Neural cell (in vitro differentiated cells): ENCODE measurements around the gene CFAP99. TPM values are rescaled to one million over a fixed set of nuclear protein-coding genes. Genes with fewer than 3 reads are reported as not detected.

ENCODE experiments used
- H2AFZ ChIP-seq: fragments of 200-600, 300-800 bp; sonication (generic), shearing (Covaris generic); 2 replicates; pipeline ENCODE4 v1.6.0; 2014; ENCODE audit warnings: low read depth, mild to moderate bottlenecking, antibody characterized with exemption, low read length, moderate library complexity
- H3F3A ChIP-seq: fragments of 200-600 bp; shearing (Covaris generic); 2 replicates; pipeline ENCODE4 v1.6.1; 2016; ENCODE audit warnings: mild to moderate bottlenecking, moderate library complexity, mixed read lengths, antibody characterized with exemption, low read length; ENCODE audit not compliant: insufficient read depth, poor library complexity, severe bottlenecking
- H3K27ac ChIP-seq: fragments of 200-600, 300-800 bp; sonication (generic), shearing (Covaris generic); 2 replicates; pipeline ENCODE4 v1.5.1; 2014; ENCODE audit warnings: mild to moderate bottlenecking, low read length, moderate library complexity
- H3K27me3 ChIP-seq: fragments of 300-800, 200-600 bp; sonication (generic), shearing (Covaris generic); 2 replicates; pipeline ENCODE4 v1.6.0; 2014; ENCODE audit warnings: mild to moderate bottlenecking, low read depth, low read length, moderate library complexity; ENCODE audit not compliant: insufficient read depth
- H3K36me3 ChIP-seq: fragments of 300-800, 200-600 bp; sonication (generic), shearing (Covaris generic); 2 replicates; pipeline ENCODE4 v1.5.1; 2014; ENCODE audit warnings: mild to moderate bottlenecking, antibody characterized with exemption, low read length, moderate library complexity; ENCODE audit not compliant: insufficient read depth
- H3K4me2 ChIP-seq: fragments of 300-800, 200-600 bp; sonication (generic), shearing (Covaris generic); 2 replicates; pipeline ENCODE4 v1.6.0; 2014; ENCODE audit warnings: mild to moderate bottlenecking, low read length
- H3K4me3 ChIP-seq: fragments of 300-800, 200-600 bp; sonication (generic), shearing (Covaris generic); 2 replicates; pipeline ENCODE4 v1.5.1; 2014; ENCODE audit warnings: mild to moderate bottlenecking, low read length, moderate library complexity
- H3K79me2 ChIP-seq: fragments of 200-600 bp; shearing (Covaris generic); replicated peaks from 2 replicates; pipeline ENCODE4 v1.6.0; 2014; ENCODE audit warnings: mild to moderate bottlenecking, low read length, moderate library complexity; ENCODE audit not compliant: insufficient read depth
- H3K9ac ChIP-seq: fragments of 300-800, 200-600 bp; sonication (generic), shearing (Covaris generic); 2 replicates; pipeline ENCODE4 v1.6.1; 2016; ENCODE audit warnings: mild to moderate bottlenecking, low read length, mixed read lengths
- H3K9me2 ChIP-seq: fragments of 200-600 bp; shearing (Covaris generic); 2 replicates; pipeline ENCODE4 v1.6.1; 2016; ENCODE audit warnings: mild to moderate bottlenecking, low read length, mixed read lengths; ENCODE audit not compliant: insufficient read depth
- H3K9me3 ChIP-seq: fragments of 200-600, 300-800 bp; sonication (generic), shearing (Covaris generic); 2 replicates; pipeline ENCODE4 v1.6.1; 2016; ENCODE audit warnings: mild to moderate bottlenecking, mixed run types, low read length, moderate library complexity, mixed read lengths
- H4K20me1 ChIP-seq: fragments of 200-600 bp; shearing (Covaris generic); 2 replicates; pipeline ENCODE4 v1.6.1; 2016; ENCODE audit warnings: mild to moderate bottlenecking, mixed run types; ENCODE audit not compliant: insufficient read depth
- CTCF ChIP-seq: fragments of 450-650 bp; IDR thresholded peaks from 2 replicates; pipeline ENCODE4 v1.5.1; 2014; ENCODE audit warnings: antibody characterized with exemption, mild to moderate bottlenecking, moderate library complexity; ENCODE audit not compliant: poor library complexity, severe bottlenecking
- EP300 ChIP-seq: fragments of 450-650 bp; conservative IDR thresholded peaks from 2 replicates; pipeline ENCODE4 v1.6.1; 2014; ENCODE audit warnings: antibody characterized with exemption, mild to moderate bottlenecking, moderate library complexity; ENCODE audit not compliant: poor library complexity, severe bottlenecking
- EZH2 ChIP-seq: fragments of 200-600, 300-800 bp; shearing (Covaris generic), sonication (generic); IDR thresholded peaks from 2 replicates; pipeline ENCODE4 v1.6.1; 2014; ENCODE audit warnings: antibody characterized with exemption, low read length, borderline replicate concordance, mild to moderate bottlenecking; ENCODE audit not compliant: insufficient read depth, poor library complexity, severe bottlenecking
- MXI1 ChIP-seq: fragments of 450-650 bp; conservative IDR thresholded peaks from 2 replicates; pipeline ENCODE4 v1.6.1; 2014; ENCODE audit warnings: antibody characterized with exemption, mild to moderate bottlenecking; ENCODE audit not compliant: poor library complexity, severe bottlenecking
- POLR2AphosphoS5 ChIP-seq: IDR thresholded peaks from 2 replicates; pipeline ENCODE4 v1.6.1; 2012
- RAD21 ChIP-seq: fragments of 450-650 bp; conservative IDR thresholded peaks from 2 replicates; pipeline ENCODE4 v1.6.1; 2014; ENCODE audit warnings: antibody characterized with exemption, mild to moderate bottlenecking, moderate library complexity
- REST ChIP-seq: IDR thresholded peaks from 2 replicates; pipeline ENCODE4 v1.6.1; 2012; ENCODE audit warnings: borderline replicate concordance
- SMC3 ChIP-seq: fragments of 450-650 bp; conservative IDR thresholded peaks from 2 replicates; pipeline ENCODE4 v1.6.1; 2014; ENCODE audit warnings: antibody characterized with exemption, mild to moderate bottlenecking, moderate library complexity; ENCODE audit not compliant: poor library complexity
- TAF1 ChIP-seq: IDR thresholded peaks from 2 replicates; pipeline ENCODE4 v1.6.1; 2012; ENCODE audit warnings: low read depth
- polyA minus RNA-seq: library from RNA; depleted of rRNA, polyadenylated mRNA; stranded (reverse); fragments of >200 nt; gene quantifications from 2 replicates; pipeline ENCODE4 v1.2.3, GENCODE V29; 2014
- polyA plus RNA-seq: library from polyadenylated mRNA; depleted of rRNA; stranded (reverse); fragments of >200 nt; gene quantifications from 2 replicates; pipeline ENCODE4 v1.2.3, GENCODE V29; 2014

CFAP99 gene
- polyA plus RNA-seq (not detected in 2 replicates), polyA minus RNA-seq (not detected in 2 replicates)

- TF ChIP-seq RAD21: peak; percentile 54
- TF ChIP-seq REST: no peak
- TF ChIP-seq CTCF: peak; percentile 70
- TF ChIP-seq MXI1: peak; percentile 94
- peak; percentile 46 for TF ChIP-seq EP300
- no peak for TF ChIP-seq TAF1
- TF ChIP-seq POLR2AphosphoS5: no peak
- TF ChIP-seq EZH2: no peak
- peak; percentile 62 for TF ChIP-seq SMC3
- H3F3A ChIP-seq: no peaks in the 10 kb centered on the region
- H4K20me1 ChIP-seq: no peaks in the 10 kb centered on the region
- H3K36me3 ChIP-seq: no peaks in the 10 kb centered on the region
- peak within 1 kb of the TSS; percentile 91 for H3K4me3 ChIP-seq
- peak within 1 kb of the TSS; percentile 50 for H3K9ac ChIP-seq
- peaks cover 69% of the 10 kb centered on the region for H3K27me3 ChIP-seq
- no peaks in the 10 kb centered on the region for H3K9me2 ChIP-seq
- peak within 1 kb of the TSS; percentile 86 for H3K4me2 ChIP-seq
- H3K79me2 ChIP-seq: no peaks in the 10 kb centered on the region
- H3K27ac ChIP-seq: no peak within 1 kb of the TSS
- no peak within 1 kb of the TSS for H2AFZ ChIP-seq
- no peaks in the 10 kb centered on the region for H3K9me3 ChIP-seq
These were observed at the start of gene CFAP99 for GRCh38 chr4:2418650-2419571. TSS of gene CFAP99 (plus strand) at chr4:2418955.

- no peaks in the 10 kb centered on the region for H3K9me2 ChIP-seq
- no peak overlapping the region for H3K4me2 ChIP-seq
- peaks cover 5% of the 10 kb centered on the region for H3K9me3 ChIP-seq
- no peak for TF ChIP-seq SMC3
- TF ChIP-seq REST: no peak
- no peak for TF ChIP-seq EZH2
- no peak for TF ChIP-seq POLR2AphosphoS5
- TF ChIP-seq RAD21: no peak
- no peak for TF ChIP-seq CTCF
- no peak for TF ChIP-seq EP300
- TF ChIP-seq MXI1: no peak
- TF ChIP-seq TAF1: no peak
- H3K27ac ChIP-seq: no peak overlapping the region
- H4K20me1 ChIP-seq: no peaks in the 10 kb centered on the region
- H3F3A ChIP-seq: no peaks in the 10 kb centered on the region
- no peak overlapping the region for H2AFZ ChIP-seq
- H3K4me3 ChIP-seq: no peak overlapping the region
- no peaks in the 10 kb centered on the region for H3K27me3 ChIP-seq
- H3K9ac ChIP-seq: no peak overlapping the region
- H3K36me3 ChIP-seq: no peaks in the 10 kb centered on the region
- H3K79me2 ChIP-seq: no peaks in the 10 kb centered on the region
These were observed 48.0 kb upstream of the CFAP99 start for GRCh38 chr4:2370597-2371320.
